HL-60 (cell line): ENCODE measurements around the gene IQCK.

Experiments used
- POLR2AphosphoS5 ChIP-seq: IDR thresholded peaks from 2 replicates; pipeline ENCODE4 v1.6.1; 2012; ENCODE audit warnings: low read depth
- REST ChIP-seq: IDR thresholded peaks from 2 replicates; pipeline ENCODE4 v1.6.1; 2012; ENCODE audit warnings: low read depth; ENCODE audit not compliant: insufficient replicate concordance
- SPI1 ChIP-seq: IDR thresholded peaks from 2 replicates; pipeline ENCODE4 v1.6.1; 2012; ENCODE audit warnings: low read depth, mild to moderate bottlenecking, borderline replicate concordance
- TF ChIP-seq, protein P1 (sequence below): IDR thresholded peaks from one replicate; pipeline ENCODE4 v1.5.1; 2011; ENCODE audit warnings: low read length, control low read depth, inconsistent platforms; ENCODE audit not compliant: insufficient read depth

- TF ChIP-seq, protein P1, sequence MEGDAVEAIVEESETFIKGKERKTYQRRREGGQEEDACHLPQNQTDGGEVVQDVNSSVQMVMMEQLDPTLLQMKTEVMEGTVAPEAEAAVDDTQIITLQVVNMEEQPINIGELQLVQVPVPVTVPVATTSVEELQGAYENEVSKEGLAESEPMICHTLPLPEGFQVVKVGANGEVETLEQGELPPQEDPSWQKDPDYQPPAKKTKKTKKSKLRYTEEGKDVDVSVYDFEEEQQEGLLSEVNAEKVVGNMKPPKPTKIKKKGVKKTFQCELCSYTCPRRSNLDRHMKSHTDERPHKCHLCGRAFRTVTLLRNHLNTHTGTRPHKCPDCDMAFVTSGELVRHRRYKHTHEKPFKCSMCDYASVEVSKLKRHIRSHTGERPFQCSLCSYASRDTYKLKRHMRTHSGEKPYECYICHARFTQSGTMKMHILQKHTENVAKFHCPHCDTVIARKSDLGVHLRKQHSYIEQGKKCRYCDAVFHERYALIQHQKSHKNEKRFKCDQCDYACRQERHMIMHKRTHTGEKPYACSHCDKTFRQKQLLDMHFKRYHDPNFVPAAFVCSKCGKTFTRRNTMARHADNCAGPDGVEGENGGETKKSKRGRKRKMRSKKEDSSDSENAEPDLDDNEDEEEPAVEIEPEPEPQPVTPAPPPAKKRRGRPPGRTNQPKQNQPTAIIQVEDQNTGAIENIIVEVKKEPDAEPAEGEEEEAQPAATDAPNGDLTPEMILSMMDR: no peak
- no peak for TF ChIP-seq POLR2AphosphoS5
- TF ChIP-seq REST: no peak
- TF ChIP-seq SPI1: no peak
Measured at GRCh38 chr16:19716183-19716582, 1.9 kb upstream of the IQCK start.
